Endodermal cell (in vitro differentiated cells): ENCODE data around the gene PDCD1. TPM values are rescaled to one million over a fixed set of nuclear protein-coding genes. Genes with fewer than 3 reads are reported as not detected.
A peak's percentile ranks its signal among the peaks of the same experiment; 100 is the strongest.

ENCODE experiments used
- DNase-seq: peaks from one replicate; pipeline ENCODE4 v3.0.0-alpha.2; 2017
- H3K27ac ChIP-seq: 2 replicates; pipeline ENCODE4 v1.5.1; 2013; ENCODE audit warnings: mild to moderate bottlenecking, low read depth, low read length, moderate library complexity
- H3K27me3 ChIP-seq: 2 replicates; pipeline ENCODE4 v1.6.1; 2013; ENCODE audit warnings: mild to moderate bottlenecking, low read length, moderate library complexity; ENCODE audit not compliant: insufficient read depth, control insufficient read depth, poor library complexity, severe bottlenecking
- H3K36me3 ChIP-seq: 2 replicates; pipeline ENCODE4 v1.7.0; 2013; ENCODE audit warnings: mild to moderate bottlenecking, low read length, moderate library complexity; ENCODE audit not compliant: control insufficient read depth, insufficient read depth
- H3K4me1 ChIP-seq: one replicate; pipeline ENCODE4 v1.7.0; 2013; ENCODE audit warnings: low read length; ENCODE audit not compliant: control insufficient read depth, insufficient read depth
- H3K4me3 ChIP-seq: 2 replicates; pipeline ENCODE4 v1.5.1; 2013; ENCODE audit warnings: mild to moderate bottlenecking, low read length, moderate library complexity
- H3K9ac ChIP-seq: 2 replicates; pipeline ENCODE4 v1.6.1; 2013; ENCODE audit warnings: mild to moderate bottlenecking, low read length, moderate library complexity; ENCODE audit not compliant: poor library complexity, severe bottlenecking; ENCODE audit errors: extremely low read depth
- H3K9me3 ChIP-seq: 2 replicates; pipeline ENCODE4 v1.6.1; 2013; ENCODE audit warnings: mild to moderate bottlenecking, low read length, moderate library complexity; ENCODE audit not compliant: control insufficient read depth
- H3K27ac Mint-ChIP-seq: 2 replicates; pipeline ENCODE4 v1.8.0; 2020; ENCODE audit warnings: mixed read lengths
- H3K27me3 Mint-ChIP-seq: 2 replicates; pipeline ENCODE4 v1.8.0; 2021; ENCODE audit warnings: mild to moderate bottlenecking, mixed read lengths; ENCODE audit not compliant: insufficient read depth
- H3K36me3 Mint-ChIP-seq: 2 replicates; pipeline ENCODE4 v1.8.0; 2020; ENCODE audit warnings: low read depth, mixed read lengths
- H3K4me1 Mint-ChIP-seq: 2 replicates; pipeline ENCODE4 v1.8.0; 2020; ENCODE audit warnings: mixed read lengths
- H3K4me3 Mint-ChIP-seq: 2 replicates; pipeline ENCODE4 v1.8.0; 2020; ENCODE audit warnings: mild to moderate bottlenecking, moderate library complexity, mixed read lengths
- H3K9me3 Mint-ChIP-seq: 2 replicates; pipeline ENCODE4 v1.8.0; 2020; ENCODE audit warnings: mild to moderate bottlenecking, mixed read lengths
- WGBS, 2 experiments: methylation state at CpG; one replicate each; pipeline versions ENCODE4 v1.1.5 to v1.1.7; 2013; ENCODE audit warnings: missing lambda C conversion rate in 2 of 2, mixed read lengths in 1 of 2; ENCODE audit not compliant: insufficient coverage in 1 of 2, insufficient read length in 1 of 2; 5-methylcytosine and 5-hydroxymethylcytosine counted together
- total RNA-seq, 2 donors: library from RNA; stranded (reverse); fragmentation: NEBNext Ultra II Directional in 1 of 2; extraction: Animal tissue kit (Norgen Biotek cat#: 25700) in 1 of 2; gene quantifications; 2 replicates in 1 of 2; 3 replicates in 1 of 2; pipeline ENCODE4 v1.2.1, GENCODE V29; 2021
- TF ChIP-seq, protein P1 (sequence below): fragments of 200-600 bp; sonication (generic); conservative IDR thresholded peaks from 2 replicates; pipeline ENCODE4 v1.5.0; 2021; ENCODE audit warnings: antibody characterized with exemption, mild to moderate bottlenecking

PDCD1 gene
- total RNA-seq, 2 donors from 2014 or later = 0.20 TPM; not detected in 1

DNA sequence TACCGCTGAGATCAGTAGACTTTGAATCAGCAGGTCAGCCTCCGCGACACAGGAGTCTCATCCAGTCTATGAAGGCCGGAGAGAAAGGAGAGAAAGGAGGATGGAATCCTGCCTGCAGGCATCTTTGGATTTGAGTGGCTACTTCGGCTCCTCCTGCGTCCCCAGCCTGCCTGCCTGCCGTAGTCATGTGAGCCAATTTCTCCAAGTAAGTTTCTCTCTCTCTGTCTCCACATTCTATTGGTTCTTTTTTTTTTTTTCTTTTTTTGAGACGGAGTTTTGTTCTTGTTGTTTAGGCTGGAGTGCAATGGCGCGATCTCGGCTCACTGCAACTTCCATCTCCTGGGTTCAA lies 16.7 kb downstream of the PDCD1 start:
- H3K4me3 Mint-ChIP-seq = no peak overlapping the region
- H3K9me3 Mint-ChIP-seq = peaks cover 5% of the 10 kb centered on the region
- H3K27me3 Mint-ChIP-seq = peaks cover 28% of the 10 kb centered on the region
- H3K27me3 ChIP-seq = peaks cover 14% of the 10 kb centered on the region
- no peaks in the 10 kb centered on the region for H3K4me1 ChIP-seq
- DNase-seq = peak; percentile 44
- TF ChIP-seq, protein P1, sequence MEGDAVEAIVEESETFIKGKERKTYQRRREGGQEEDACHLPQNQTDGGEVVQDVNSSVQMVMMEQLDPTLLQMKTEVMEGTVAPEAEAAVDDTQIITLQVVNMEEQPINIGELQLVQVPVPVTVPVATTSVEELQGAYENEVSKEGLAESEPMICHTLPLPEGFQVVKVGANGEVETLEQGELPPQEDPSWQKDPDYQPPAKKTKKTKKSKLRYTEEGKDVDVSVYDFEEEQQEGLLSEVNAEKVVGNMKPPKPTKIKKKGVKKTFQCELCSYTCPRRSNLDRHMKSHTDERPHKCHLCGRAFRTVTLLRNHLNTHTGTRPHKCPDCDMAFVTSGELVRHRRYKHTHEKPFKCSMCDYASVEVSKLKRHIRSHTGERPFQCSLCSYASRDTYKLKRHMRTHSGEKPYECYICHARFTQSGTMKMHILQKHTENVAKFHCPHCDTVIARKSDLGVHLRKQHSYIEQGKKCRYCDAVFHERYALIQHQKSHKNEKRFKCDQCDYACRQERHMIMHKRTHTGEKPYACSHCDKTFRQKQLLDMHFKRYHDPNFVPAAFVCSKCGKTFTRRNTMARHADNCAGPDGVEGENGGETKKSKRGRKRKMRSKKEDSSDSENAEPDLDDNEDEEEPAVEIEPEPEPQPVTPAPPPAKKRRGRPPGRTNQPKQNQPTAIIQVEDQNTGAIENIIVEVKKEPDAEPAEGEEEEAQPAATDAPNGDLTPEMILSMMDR = no peak
- no peak overlapping the region for H3K4me3 ChIP-seq
- H3K9ac ChIP-seq = no peak overlapping the region
- peaks cover 7% of the 10 kb centered on the region for H3K4me1 Mint-ChIP-seq
- H3K36me3 ChIP-seq = no peaks in the 10 kb centered on the region
- WGBS, 2 experiments = 85 to 89% methylated on average over 6 to 11 of the region's 11 CpGs
- H3K36me3 Mint-ChIP-seq = no peaks in the 10 kb centered on the region
- H3K9me3 ChIP-seq = no peaks in the 10 kb centered on the region
- no peak overlapping the region for H3K27ac ChIP-seq
- H3K27ac Mint-ChIP-seq = no peak overlapping the region

DNA sequence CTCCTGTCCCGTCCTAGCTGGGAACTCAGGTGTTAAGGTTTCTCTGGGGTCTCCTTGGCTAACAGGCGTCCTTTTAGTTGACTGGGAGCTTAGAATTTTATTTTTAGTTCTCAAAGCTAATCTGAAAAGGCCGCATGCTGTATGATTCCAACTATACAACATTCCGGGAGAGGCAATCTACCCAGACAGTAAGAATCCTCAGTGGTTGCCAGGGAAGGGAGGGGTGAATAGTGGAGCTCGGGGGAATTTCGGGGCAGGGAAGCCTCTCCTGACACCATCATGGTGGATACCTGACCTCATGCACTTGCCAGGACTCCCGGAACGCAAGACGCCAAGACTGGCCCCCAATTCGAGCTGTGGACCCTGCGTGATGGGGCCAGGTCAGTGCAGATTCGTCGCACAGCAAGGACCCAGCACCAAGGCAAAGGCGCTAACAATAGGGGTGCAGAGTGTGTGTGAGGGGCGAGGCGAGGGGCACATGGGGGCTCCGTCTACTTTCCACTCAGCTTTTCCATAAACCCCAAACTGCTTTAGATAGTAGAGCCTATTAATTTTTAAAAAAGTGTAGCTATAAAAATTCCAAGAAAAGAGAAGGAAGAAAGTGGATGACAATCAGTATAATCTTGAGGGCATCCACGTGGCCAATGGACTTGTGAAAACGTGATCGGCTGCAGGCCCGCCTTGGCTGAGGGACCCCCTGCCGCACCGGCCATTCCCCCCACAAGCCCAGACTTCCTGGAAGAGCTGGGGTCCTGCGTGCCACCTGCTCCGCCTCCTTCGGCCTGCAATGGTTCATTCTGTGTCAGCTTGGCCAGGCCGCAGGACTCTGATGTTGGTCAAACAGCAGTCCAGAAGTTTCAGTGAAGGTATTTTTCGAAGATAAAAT lies 17.3 kb downstream of the PDCD1 start:
- Histone ChIP-seq H3K27me3 (peaks cover 14% of the 10 kb centered on the region), H3K9ac (no peak overlapping the region), H3K9me3 (no peaks in the 10 kb centered on the region), H3K4me1 (no peaks in the 10 kb centered on the region), H3K36me3 (no peaks in the 10 kb centered on the region), H3K27ac (no peak overlapping the region), H3K4me3 (no peak overlapping the region)
- WGBS, 2 experiments = 87 to 89% methylated on average over 18 to 26 of the region's 28 CpGs
- Mint-ChIP-seq H3K27ac (no peak overlapping the region), H3K27me3 (peaks cover 25% of the 10 kb centered on the region), H3K4me3 (no peak overlapping the region), H3K9me3 (peaks cover 8% of the 10 kb centered on the region), H3K4me1 (peaks cover 8% of the 10 kb centered on the region), H3K36me3 (no peaks in the 10 kb centered on the region)
- peak; percentile 39 for DNase-seq
- TF ChIP-seq, protein P1 = no peak

DNA sequence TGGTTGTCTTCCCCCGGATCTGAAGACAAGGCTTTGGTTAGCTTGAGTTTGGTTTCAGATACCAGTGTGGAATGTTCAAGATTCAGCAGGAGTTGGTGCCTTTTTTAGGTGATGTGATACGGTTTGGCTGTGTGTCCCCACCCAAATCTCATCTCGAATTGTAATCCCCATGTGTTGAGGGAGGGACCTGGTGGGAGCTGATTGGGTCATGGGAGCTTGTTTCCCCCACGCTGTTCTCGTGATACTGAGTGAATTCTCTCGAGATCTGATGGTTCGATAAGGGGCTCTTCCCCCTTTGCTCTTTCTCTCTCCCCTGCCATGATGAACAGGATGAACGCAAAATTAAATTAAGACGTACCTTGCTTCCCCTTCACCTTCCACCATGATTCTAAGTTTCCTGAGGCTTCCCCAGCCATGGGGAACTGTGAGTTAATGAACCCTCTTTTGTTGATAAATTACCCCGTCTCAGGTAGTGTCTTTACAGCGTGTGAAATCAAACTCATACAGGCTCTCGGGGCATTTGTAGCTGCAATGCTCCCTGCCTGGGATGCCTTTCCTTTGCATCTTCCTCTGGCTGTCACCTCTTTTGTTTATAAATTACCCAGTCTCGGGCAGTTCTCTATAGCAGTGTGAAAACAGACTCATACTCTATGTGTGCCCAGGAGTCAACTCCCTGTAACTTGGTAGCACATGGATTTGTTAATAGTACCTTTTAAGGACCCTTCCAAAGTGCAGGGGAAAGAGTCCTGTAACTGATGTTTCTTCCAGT lies 21.3 kb downstream of the PDCD1 start:
- TF ChIP-seq, protein P1 = no peak

More for the DNA sequence above, 21.3 kb downstream of the PDCD1 start:
- peaks cover 11% of the 10 kb centered on the region for H3K4me1 Mint-ChIP-seq
- WGBS, 2 experiments = 75 to 77% methylated on average over 9 to 13 of the region's 13 CpGs
- Histone ChIP-seq H3K27ac (no peak overlapping the region), H3K4me3 (no peak overlapping the region), H3K4me1 (no peaks in the 10 kb centered on the region), H3K9ac (no peak overlapping the region), H3K27me3 (no peaks in the 10 kb centered on the region), H3K9me3 (no peaks in the 10 kb centered on the region), H3K36me3 (no peaks in the 10 kb centered on the region)
- DNase-seq = peak; percentile 70
- H3K27me3 Mint-ChIP-seq = no peaks in the 10 kb centered on the region
- H3K27ac Mint-ChIP-seq = no peak overlapping the region
- H3K9me3 Mint-ChIP-seq = peaks cover 23% of the 10 kb centered on the region
- peaks cover 2% of the 10 kb centered on the region for H3K36me3 Mint-ChIP-seq
- H3K4me3 Mint-ChIP-seq = no peak overlapping the region
